Middle frontal gyrus (tissue), 1 donor: ENCODE results near the gene TACC2.

Source experiments
- DNase-seq: peaks from one replicate; pipeline ENCODE4 v3.0.0-alpha.2; 2015; ENCODE audit warnings: low spot score; ENCODE audit errors: extremely low spot score

TACC2 gene

GRCh38 chr10:122267849-122268737 is 279.1 kb downstream of the TACC2 start:
- no peak for DNase-seq

GRCh38 chr10:122269059-122269687 is 280.2 kb downstream of the TACC2 start:
- DNase-seq: no peak

GRCh38 chr10:122271076-122271475 is 282.1 kb downstream of the TACC2 start, which contains the start of gene BTBD16:
BTBD16 (plus strand) TSS chr10:122271296; CDS start chr10:122275082, 3,786 bp downstream.
- no peak for DNase-seq

- no peak for DNase-seq
These were observed 285.1 kb downstream of the TACC2 start for GRCh38 chr10:122273966-122274545.

GRCh38 chr10:122276611-122277208 is 287.7 kb downstream of the TACC2 start:
- DNase-seq: no peak

GRCh38 chr10:122277526-122278136 is 288.7 kb downstream of the TACC2 start:
- no peak for DNase-seq

- no peak for DNase-seq
These were observed 290.8 kb downstream of the TACC2 start for GRCh38 chr10:122279725-122280141.

GRCh38 chr10:122280156-122280555 is 291.2 kb downstream of the TACC2 start:
- DNase-seq: no peak

- DNase-seq: no peak
These were observed 292.2 kb downstream of the TACC2 start for GRCh38 chr10:122281018-122281626.

GRCh38 chr10:122281751-122282150 is 292.8 kb downstream of the TACC2 start:
- no peak for DNase-seq

- no peak for DNase-seq
These were observed 293.3 kb downstream of the TACC2 start for GRCh38 chr10:122282253-122282671.

GRCh38 chr10:122282909-122283308 is 293.9 kb downstream of the TACC2 start:
- no peak for DNase-seq

- no peak for DNase-seq
These were observed 296.8 kb downstream of the TACC2 start for GRCh38 chr10:122285506-122286444.

- peak; percentile 14 for DNase-seq
These were observed 297.9 kb downstream of the TACC2 start for GRCh38 chr10:122286867-122287266.

GRCh38 chr10:122287570-122287969 is 298.6 kb downstream of the TACC2 start:
- DNase-seq: no peak

- DNase-seq: no peak
These were observed 299.3 kb downstream of the TACC2 start for GRCh38 chr10:122288262-122288661.

- no peak for DNase-seq
These were observed 300.0 kb downstream of the TACC2 start for GRCh38 chr10:122288917-122289316.

- no peak for DNase-seq
These were observed 301.4 kb downstream of the TACC2 start for GRCh38 chr10:122290334-122290733.

GRCh38 chr10:122290833-122291532 is 302.0 kb downstream of the TACC2 start:
- DNase-seq: no peak
